ENCODE results near the gene ZDHHC19.
"Not testable (repeated sequence)": the region's sequence is repeated elsewhere in the genome, so short reads cannot be mapped to it uniquely, and the experiment has no call there.

Gene ZDHHC19

GRCh38 chr3:196210673-196211556, at the start of gene ZDHHC19:
ZDHHC19 (minus strand) TSS chr3:196211400; CDS start chr3:196211315, 85 bp downstream.
- DNase-seq (ENCODE audit: low read depth, low spot score) = no peak
- H3K27ac ChIP-seq = no peak within 1 kb of the TSS

GRCh38 chr3:196260784-196261183, 49.6 kb upstream of the ZDHHC19 start:
- DNase-seq (ENCODE audit: low read depth, low spot score) = no peak
- no peak overlapping the region for H3K27ac ChIP-seq

GRCh38 chr3:196255776-196256175, 44.6 kb upstream of the ZDHHC19 start:
- no peak for DNase-seq (ENCODE audit: low read depth, low spot score)
- no peak overlapping the region for H3K27ac ChIP-seq

GRCh38 chr3:196254376-196255283, 43.4 kb upstream of the ZDHHC19 start:
- DNase-seq (ENCODE audit: low read depth, low spot score) = no peak
- H3K27ac ChIP-seq = no peak overlapping the region

GRCh38 chr3:196251918-196252317, 40.7 kb upstream of the ZDHHC19 start:
- H3K27ac ChIP-seq = no peak overlapping the region
- DNase-seq (ENCODE audit: low read depth, low spot score) = no peak

- no peak for DNase-seq (ENCODE audit: low read depth, low spot score)
- H3K27ac ChIP-seq = peak overlapping the region; percentile 43
These were observed 35.6 kb upstream of the ZDHHC19 start for GRCh38 chr3:196246612-196247308.

GRCh38 chr3:196244166-196244565, 33.0 kb upstream of the ZDHHC19 start:
- DNase-seq (ENCODE audit: low read depth, low spot score); H3K27ac ChIP-seq: not testable (repeated sequence)

- H3K27ac ChIP-seq = no peak overlapping the region
- no peak for DNase-seq (ENCODE audit: low read depth, low spot score)
These were observed 30.5 kb upstream of the ZDHHC19 start for GRCh38 chr3:196241704-196242103.

- no peak overlapping the region for H3K27ac ChIP-seq
- DNase-seq (ENCODE audit: low read depth, low spot score) = no peak
These were observed 29.2 kb upstream of the ZDHHC19 start for GRCh38 chr3:196240424-196240823.

GRCh38 chr3:196238612-196239560, 27.7 kb upstream of the ZDHHC19 start:
- no peak overlapping the region for H3K27ac ChIP-seq
- no peak for DNase-seq (ENCODE audit: low read depth, low spot score)

GRCh38 chr3:196237203-196237602, 26.0 kb upstream of the ZDHHC19 start:
- no peak overlapping the region for H3K27ac ChIP-seq
- DNase-seq (ENCODE audit: low read depth, low spot score) = no peak

GRCh38 chr3:196236223-196236622, 25.0 kb upstream of the ZDHHC19 start:
- no peak for DNase-seq (ENCODE audit: low read depth, low spot score)
- no peak overlapping the region for H3K27ac ChIP-seq

- H3K27ac ChIP-seq = no peak overlapping the region
- DNase-seq (ENCODE audit: low read depth, low spot score) = no peak
These were observed 24.4 kb upstream of the ZDHHC19 start for GRCh38 chr3:196235452-196236122.

- DNase-seq (ENCODE audit: low read depth, low spot score) = no peak
- no peak overlapping the region for H3K27ac ChIP-seq
These were observed 21.7 kb upstream of the ZDHHC19 start for GRCh38 chr3:196232882-196233251.

GRCh38 chr3:196232154-196232881, 21.1 kb upstream of the ZDHHC19 start:
- H3K27ac ChIP-seq = no peak overlapping the region
- DNase-seq (ENCODE audit: low read depth, low spot score) = no peak

GRCh38 chr3:196227629-196228493, 16.7 kb upstream of the ZDHHC19 start:
- H3K27ac ChIP-seq = no peak overlapping the region
- no peak for DNase-seq (ENCODE audit: low read depth, low spot score)

GRCh38 chr3:196227121-196227561, 15.9 kb upstream of the ZDHHC19 start:
- DNase-seq (ENCODE audit: low read depth, low spot score) = no peak
- no peak overlapping the region for H3K27ac ChIP-seq
